Hypothalamus (tissue), 51 donors: ENCODE data around the gene TNIK.
"Not testable (repeated sequence)": the region's sequence is repeated elsewhere in the genome, so short reads cannot be mapped to it uniquely, and the experiment has no call there.

Experiments used
- DNase-seq, 51 donors: peaks; one replicate each; lab custom pipeline; 2025; lab: John Stamatoyannopoulos, UW

TNIK gene

DNA sequence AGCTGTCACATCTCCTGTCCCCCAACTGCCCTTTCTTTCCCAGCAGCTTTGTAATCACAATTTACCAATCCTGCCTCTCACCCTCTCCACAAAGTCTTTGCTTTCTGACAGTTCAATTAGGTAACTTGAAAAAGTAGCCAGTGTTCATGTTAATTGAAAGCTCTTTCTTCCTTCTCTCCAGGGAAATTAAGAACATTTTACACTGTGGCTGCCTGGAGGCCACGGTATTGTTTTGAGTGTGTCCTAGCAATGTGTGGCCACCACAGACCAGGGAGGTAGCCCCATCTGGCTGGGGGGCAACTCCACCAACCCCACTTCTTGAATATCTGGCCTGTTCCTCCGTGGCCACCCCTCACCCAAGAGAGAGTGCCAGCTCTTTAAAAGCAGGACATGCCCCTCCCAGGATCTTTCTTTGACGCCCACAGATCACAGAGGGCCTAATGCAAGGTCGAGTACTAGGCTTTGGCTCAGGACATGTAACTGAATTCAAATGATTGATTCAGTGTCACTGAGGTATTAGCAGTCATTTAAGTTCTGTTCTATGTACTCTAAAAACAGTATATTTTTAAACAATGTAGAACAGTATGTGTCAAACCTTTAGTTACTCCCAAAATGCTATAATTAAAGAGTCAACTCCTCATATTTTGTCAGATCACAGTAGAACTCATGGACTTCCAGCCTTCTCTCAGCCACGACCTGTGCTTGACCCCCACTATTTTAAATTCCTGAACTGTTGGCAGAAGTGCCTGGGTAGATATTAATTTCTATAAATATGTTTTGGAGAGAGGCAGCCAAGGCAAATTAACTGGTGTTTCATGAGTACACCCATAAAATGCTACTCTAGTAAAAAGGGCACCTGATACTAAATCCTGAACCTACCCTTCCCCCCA, 164.5 kb downstream of the TNIK start:
- DNase-seq, result no peak

DNA sequence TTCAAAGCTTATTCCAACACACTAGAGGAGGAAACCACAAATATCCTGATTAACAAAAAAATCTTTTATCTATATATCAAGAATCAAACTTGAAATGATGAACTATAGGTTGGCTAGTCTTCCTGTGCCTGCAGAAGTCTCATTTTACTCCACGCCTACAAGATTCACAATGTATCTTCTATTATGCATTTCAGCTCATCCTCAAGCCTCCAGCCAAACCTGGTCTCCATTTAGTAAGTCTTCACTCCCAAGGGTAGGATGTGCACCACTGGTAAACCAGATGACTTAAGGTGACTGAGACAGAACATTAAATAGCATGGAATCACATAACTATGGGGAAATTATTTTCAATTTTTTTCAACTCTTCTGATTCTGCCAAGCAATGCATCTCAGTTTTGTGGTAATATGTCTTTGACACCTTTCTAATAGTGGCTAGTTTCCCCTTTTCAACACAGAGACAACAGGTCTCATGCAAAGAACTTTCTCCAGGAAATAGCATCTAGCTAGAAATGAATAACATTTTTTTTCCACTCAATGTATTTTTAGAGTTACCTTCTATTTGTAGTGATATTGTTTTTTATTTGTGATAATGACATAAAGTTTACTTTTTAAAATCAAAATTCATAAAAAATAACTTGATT, 166.9 kb downstream of the TNIK start:
- no peak for DNase-seq

DNA sequence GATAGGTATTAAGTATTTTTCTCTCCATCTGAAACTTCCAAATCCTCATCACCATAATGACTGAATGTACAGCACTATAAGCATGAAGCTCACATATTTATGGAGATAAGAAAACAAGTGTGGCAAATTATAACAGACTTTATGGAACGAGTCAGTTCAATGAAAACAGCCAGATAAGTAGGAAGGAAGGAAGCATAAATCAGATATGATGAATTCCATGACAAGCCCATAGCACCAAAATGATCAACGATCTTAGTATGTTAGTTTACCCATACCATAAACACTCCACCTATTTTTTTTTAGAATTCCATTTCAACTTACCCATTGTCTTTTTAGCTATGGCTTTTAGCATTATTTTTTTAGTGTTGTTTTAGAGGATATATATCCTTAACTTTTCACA, 169.5 kb downstream of the TNIK start:
- no peak for DNase-seq

GRCh38 chr3:171289291-171289690, 170.9 kb downstream of the TNIK start:
- DNase-seq, result no peak

DNA sequence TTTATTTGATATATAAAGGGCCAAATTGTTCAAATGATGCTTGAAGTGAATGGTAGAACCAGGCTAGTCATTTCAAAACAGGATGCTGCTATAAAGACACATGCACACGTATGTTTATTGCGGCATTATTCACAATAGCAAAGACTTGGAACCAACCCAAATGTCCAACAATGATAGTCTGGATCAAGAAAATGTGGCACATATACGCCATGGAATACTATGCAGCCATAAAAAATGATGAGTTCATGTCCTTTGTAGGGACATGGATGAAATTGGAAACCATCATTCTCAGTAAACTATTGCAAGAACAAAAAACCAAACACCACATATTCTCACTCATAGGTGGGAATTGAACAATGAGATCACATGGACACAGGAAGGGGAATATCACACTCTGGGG, 172.4 kb downstream of the TNIK start:
- not testable (repeated sequence) for DNase-seq

GRCh38 chr3:171286580-171287249, 173.5 kb downstream of the TNIK start:
- no peak for DNase-seq

DNA sequence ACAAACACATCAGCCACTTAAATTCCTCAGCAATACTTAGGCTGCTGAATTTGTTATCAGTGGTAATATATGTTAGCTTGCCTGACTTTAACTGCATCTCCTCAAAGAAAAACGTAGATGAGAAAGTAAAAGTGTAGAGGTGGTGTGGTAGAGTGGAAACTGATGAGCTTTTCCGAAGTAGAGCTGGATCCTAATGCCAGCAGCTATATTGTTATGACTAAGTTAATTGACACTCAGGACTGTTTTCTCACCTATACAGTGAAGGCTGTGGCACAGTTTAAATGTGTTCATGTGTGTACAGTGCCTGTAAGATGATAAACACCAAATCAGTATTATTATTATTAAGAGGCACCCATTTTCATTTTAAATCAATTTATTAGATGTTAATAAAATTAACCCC, 174.9 kb downstream of the TNIK start:
- DNase-seq, result no peak

GRCh38 chr3:171284308-171285075, 175.7 kb downstream of the TNIK start:
- peak in 2 of 51 donors; percentile 4 to 26 for DNase-seq

DNA sequence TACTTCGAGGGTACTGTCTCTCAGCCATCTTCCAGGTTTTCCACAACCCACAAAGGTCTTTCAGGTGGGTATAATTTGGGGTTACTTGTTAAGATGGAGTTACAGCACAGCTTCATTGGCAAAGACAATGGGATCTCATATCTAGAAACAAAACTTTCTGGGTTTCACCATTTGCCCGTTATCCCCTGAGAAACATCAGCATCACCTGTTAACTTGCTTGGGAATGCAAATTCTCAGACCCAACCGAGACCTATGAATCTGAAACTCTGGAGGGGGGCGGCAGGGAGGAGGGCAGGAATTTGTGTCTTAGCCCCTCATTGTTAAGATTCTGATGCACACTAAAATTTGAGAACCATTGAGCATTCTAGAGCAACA, 176.4 kb downstream of the TNIK start:
- DNase-seq, result no peak

DNA sequence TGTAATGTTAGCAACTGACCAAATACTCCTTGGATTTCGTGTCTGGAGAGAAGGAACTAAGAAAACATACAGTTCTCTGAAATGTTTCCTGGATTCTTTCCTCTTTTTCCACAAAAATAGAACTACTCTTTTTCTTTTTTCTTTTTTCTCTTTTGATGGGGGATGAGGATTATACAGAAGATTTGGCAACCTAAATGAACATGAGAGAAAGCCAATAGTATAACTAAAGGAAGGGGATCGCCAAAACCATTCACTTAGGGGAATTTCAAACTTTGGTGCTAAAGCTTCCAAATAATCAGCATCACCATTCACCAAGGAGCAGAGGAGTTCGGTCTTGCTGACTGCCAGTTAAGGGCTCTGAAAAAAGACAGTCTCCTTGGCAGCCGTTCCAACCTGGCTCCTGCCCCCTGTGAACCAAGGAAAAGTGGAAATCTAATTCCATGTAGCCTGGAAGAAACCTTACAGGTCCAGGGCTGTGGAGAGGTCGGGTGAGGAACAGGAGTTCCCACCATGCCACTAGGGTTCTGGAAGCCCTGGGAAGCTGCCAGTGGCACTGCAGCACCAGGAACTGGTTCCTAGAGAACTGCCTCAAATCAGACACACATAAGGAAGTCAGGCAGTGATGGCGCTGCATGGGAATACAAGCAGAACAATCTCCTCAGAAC, 176.9 kb downstream of the TNIK start:
- DNase-seq, result peak in 20 of 51 donors; percentile 5 to 48 (median 24)

GRCh38 chr3:171282041-171282440, 178.2 kb downstream of the TNIK start:
- DNase-seq, result peak in 1 of 51 donors; percentile 16

- DNase-seq, result no peak
Measured at GRCh38 chr3:171281256-171281992, 178.8 kb downstream of the TNIK start.

GRCh38 chr3:171279972-171280371, 180.2 kb downstream of the TNIK start:
- no peak for DNase-seq

DNA sequence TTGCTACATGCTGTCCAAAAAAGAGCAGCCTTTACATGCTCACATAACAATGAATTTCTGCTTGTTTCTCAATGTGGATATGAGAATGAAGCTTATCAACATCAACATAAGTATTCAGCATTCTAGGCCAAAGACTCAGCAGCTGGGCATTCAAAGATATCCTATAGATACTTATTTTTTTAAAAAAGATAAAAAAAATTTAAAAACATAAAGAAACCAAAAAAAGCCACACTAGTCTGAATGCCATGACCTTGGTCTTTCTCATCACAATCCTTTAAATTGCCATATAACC, 182.0 kb downstream of the TNIK start:
- DNase-seq, result no peak

DNA sequence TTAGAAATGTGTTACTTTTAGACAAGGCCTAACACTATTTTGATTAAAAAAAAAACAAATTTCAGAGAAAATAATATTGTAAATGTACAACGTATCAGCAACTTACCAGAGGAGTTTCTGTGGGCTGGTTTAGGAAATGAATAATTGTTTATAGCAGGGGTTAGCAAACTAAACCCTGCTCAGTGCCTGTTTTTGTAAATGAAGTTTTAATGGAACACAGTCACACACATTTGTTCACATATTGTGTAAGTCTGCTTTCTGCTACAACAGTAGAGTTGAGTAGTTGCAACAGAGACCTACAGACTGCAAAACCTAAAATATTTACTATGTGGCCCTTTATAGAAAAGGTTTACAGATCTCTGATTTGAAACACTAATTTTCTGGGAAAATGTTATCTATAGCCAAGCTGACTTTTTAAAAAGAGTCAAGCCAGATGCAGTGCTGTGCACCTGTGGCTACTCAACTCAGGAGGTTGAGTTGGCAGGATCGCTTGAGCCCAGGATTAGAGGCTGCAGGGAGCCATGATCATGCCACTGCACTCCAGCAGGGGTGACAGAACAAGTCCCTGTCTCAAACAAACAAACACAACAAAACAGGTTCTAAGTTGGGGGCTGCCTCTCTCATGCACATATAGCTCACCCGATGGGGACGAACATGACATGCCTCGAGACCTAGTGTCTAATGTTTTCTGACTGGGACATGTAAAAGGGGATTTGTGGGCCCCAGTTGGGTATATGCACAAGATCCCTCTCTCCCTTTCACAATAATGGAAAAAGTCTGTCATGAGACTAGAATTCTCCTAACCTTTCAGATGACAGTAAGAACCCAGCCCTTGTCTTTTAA, 182.5 kb downstream of the TNIK start:
- no peak for DNase-seq

DNA sequence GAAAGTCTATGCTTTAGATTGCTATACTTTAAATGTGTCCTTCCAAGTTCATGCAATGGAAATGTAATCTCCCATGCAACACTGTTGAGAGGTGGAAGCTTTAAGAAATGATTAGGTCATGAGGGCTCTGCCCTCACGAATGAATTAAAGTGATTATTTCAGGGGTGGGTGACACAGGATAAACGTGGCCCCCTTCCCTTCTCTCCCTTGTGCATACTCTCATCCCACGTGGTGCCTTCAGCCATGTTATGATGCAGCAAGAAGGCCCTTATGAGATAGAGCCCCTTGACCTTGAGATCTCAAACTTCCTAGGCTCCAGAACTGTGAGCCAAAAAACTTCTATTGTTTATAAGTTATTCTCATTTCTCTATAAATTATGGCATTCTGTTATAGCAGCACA, 183.3 kb downstream of the TNIK start:
- no peak for DNase-seq

DNA sequence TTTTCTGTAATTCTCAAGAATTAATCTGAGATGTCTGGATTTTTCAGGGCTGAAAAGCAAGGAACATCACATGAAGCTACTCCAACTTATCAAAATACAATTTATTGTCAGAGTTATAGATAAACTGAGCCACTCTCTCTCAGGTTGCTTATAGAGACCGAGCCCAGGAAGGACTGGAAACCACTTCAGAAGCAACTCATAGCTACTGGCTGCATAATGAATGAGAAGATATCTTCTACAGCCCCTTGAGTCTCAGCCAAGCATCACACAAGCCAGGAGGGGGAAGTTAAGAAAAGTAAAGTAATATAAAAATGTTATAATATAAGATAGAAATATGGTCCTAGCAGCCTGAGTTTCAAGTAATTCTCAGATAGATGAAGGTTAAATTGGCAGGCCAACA, 186.0 kb downstream of the TNIK start:
- DNase-seq, result no peak

GRCh38 chr3:171270541-171270940, 189.7 kb downstream of the TNIK start:
- DNase-seq, result no peak

DNA sequence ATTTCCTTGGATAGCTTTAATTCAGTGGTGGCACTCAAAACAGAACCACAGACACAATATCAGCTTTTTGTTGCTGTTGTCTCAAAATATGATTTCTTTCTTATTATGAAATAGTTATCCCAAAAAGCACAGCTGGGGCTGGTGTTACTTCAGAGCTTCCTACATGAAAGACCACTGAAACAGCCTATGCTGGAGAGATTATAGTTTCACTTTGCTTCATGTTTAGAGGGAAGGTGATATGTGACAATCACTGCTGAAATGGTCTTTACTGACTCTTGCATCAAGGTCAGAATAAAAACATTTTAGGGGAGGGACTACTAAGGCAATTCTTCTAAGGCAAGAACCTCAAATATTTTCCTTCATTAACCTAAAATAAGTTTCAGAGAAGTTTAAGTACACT, 190.7 kb downstream of the TNIK start:
- no peak for DNase-seq
